Testis (tissue), 2 donors: Measurements from ENCODE around the gene ZC3H4.

Source experiments
- CTCF ChIP-seq, 3 experiments: fragments of 450-650 bp in 2 of 3; fragments of 200-600 bp in 1 of 3; sonication (generic) in 1 of 3; IDR thresholded peaks; one replicate each; pipeline ENCODE4 v1.5.1; 2016 to 2019; ENCODE audit warnings: antibody characterized with exemption in 3 of 3, mild to moderate bottlenecking in 2 of 3, moderate library complexity in 1 of 3
- POLR2A ChIP-seq: fragments of 450-650 bp; IDR thresholded peaks from one replicate; pipeline ENCODE4 v1.6.1; 2017; ENCODE audit warnings: antibody characterized with exemption, mild to moderate bottlenecking, moderate library complexity

GRCh38 chr19:47094557-47095475, 18.8 kb downstream of the ZC3H4 start:
- no peak for TF ChIP-seq CTCF (IDR thresholded peaks at IDR 0.05)
- TF ChIP-seq POLR2A: no peak
